GM10266 (cell line): ENCODE data around the gene NME9.

ENCODE experiments used
- DNase-seq: peaks from one replicate; pipeline ENCODE4 v3.0.0; 2012; ENCODE audit errors: extremely low spot score
- TF ChIP-seq, protein P1 (sequence below): IDR thresholded peaks from 2 replicates; pipeline ENCODE4 v1.5.1; 2012; ENCODE audit warnings: mild to moderate bottlenecking, low read depth; ENCODE audit not compliant: control insufficient read depth, insufficient read depth; ENCODE audit errors: missing control alignments

NME9 gene

DNA sequence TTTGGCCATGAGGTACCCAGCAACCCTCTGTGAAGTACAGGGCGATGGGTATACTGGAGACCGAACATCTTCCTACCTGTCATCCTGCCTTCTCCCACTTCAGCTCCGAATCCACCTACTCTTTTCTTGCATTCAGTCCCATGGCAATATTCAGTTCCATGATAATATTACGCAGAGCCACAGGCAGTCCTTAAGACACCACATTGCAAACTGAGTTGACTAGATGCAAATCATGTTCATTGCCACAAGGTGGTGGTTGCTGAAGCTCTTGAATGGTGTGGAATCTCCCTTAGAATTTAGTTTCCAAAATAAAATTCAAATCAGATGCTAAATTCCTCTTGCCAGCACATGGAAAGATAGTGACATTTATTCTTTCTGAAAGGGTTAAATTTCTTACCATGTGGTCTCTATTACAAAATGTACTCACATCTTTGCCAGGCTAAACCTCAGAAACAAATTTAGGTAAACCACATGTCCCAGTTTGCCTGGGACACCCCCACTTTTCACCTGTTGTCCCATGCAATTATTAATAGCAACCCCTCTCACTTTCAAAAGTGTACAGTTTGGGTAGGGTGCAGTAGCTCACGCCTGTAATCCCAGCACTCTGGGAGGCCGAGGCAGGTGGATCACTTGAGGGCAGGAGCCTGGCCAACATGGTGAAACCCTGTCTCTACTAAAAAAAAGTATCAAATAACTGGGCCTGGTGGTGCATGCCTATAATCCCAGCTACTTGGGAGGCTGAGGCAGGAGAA, 1.7 kb upstream of the NME9 start:
- DNase-seq = no peak

DNA sequence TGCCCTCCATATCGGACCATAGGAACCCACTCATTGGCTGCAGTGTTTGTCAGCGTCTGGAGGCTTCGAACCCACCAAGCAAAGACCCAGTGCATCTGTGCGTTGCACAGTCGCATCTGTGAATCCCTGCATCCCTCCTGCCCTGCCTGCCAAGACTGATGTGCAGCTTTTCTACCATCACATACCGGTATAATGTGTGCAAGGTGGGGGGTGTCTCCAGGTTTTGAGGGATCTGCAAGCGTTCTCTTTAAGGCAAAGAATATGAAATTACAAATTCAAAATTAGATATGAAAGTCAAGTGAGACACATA, 288 bp upstream of the NME9 start:
- TF ChIP-seq, protein P1, sequence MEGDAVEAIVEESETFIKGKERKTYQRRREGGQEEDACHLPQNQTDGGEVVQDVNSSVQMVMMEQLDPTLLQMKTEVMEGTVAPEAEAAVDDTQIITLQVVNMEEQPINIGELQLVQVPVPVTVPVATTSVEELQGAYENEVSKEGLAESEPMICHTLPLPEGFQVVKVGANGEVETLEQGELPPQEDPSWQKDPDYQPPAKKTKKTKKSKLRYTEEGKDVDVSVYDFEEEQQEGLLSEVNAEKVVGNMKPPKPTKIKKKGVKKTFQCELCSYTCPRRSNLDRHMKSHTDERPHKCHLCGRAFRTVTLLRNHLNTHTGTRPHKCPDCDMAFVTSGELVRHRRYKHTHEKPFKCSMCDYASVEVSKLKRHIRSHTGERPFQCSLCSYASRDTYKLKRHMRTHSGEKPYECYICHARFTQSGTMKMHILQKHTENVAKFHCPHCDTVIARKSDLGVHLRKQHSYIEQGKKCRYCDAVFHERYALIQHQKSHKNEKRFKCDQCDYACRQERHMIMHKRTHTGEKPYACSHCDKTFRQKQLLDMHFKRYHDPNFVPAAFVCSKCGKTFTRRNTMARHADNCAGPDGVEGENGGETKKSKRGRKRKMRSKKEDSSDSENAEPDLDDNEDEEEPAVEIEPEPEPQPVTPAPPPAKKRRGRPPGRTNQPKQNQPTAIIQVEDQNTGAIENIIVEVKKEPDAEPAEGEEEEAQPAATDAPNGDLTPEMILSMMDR = no peak
- DNase-seq = no peak

More for the DNA sequence above, 1.7 kb upstream of the NME9 start:
- TF ChIP-seq, protein P1 = no peak

DNA sequence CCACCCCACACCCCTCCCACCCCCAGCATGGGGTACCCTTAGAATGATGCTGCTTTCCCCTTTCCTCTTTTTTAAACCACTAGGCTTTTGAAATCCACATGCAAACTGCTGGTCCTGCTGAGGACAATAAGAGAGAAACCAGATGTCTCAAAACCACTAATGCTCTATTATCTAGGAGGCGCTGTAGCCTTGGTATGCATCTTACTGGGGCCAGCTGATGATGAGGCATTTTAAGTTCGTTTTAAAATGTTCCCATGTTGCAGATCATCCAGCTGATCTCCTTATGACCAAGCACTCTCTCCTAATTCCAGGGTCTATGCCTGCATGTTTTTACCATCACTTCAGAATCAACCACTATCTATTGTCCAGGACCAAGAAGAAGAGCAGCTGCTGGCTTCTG, 1.3 kb downstream of the NME9 start:
- TF ChIP-seq, protein P1 = no peak
- peak; percentile 27 for DNase-seq

DNA sequence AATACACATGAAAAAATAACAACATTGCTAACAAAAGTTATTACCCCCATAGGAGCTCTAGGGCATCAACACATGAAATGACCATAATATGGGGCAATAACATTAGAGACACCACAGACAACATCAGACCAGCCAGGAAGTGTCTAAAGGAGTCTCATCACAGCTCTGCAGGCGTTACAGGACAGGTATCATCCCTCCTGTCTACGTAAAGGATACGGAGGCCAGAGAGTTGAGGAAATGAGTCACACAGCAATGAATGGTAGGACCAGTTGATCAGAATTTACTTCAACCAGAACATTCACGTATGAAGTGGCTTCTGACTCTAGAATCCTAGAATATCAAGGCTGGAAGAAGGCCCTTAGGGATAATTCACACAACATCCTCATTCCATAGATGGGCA, 1.8 kb downstream of the NME9 start:
- TF ChIP-seq, protein P1 = no peak
- DNase-seq = no peak

DNA sequence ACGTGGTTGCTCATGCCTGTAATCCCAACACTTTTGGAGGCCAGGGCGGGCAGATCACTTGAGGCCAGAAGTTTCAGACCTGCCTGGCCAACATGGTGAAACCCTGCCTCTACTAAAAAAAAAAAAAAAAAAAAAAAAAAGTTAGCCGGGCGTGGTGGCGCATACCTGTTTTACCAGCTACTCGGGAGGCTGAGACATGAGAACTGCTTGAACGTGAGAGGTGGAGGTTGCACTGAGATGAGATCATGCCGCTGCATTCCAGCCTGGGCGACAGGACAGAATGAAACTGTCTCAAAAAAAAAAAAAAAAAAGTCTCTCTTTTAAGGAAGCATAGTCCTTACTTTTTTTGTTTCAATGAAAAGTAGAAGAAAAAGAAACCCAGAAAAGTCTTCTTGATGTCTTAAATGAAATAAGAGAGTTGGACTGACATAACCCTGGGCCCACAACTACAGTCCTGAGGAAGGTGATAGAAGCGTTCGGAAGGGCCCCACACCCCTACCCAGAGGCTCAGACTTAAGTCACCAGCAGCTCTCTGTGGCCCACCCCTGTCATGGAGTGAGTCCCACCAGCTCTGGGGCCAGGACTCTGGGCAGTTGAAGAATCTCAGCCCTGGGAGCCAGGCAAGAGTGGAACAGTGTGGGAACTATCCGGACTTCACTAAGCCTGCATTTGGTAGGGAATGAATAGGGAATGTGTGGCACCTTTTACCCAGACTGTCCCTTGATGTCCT, 2.6 kb downstream of the NME9 start:
- TF ChIP-seq, protein P1 = no peak
- no peak for DNase-seq

DNA sequence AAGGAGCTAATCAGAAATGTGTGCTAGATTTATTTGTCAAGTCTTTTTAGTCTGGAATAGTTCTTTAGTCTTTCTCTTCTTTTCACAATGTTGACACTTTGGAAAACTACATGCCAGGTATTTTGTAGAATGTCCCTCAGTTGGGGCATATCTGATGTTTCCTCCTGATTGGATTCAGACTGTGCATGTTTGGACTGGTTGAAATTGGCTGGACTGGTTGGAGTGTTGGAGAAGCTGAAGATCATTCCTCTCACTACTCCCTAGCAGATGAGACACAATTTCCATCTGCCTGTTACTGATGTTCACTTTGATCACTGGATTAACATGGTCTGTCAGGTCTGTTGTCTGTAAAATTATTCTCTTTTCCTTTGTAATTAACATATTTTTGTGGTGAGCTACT, 3.7 kb downstream of the NME9 start:
- TF ChIP-seq, protein P1 = no peak
- DNase-seq = no peak

DNA sequence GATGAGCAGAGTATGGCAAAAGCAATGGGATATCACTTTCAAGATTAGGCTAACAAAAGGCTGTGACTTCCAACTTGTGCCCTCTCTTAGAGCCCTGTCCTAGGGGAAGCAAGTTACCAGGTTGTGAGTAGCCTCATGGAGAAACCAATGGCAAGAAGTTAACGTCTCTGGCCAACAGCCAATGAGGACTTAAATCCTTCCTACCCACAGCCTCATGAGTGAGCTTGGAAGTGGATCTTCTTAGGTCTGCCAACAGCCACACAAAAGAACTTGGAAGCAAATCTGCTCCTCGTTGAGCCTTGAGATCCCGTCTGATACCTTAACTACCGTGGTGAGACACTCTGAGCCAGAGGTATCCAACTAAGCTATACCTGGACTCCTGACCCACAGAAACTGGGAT, 5.7 kb downstream of the NME9 start:
- DNase-seq = no peak
- TF ChIP-seq, protein P1 = no peak
